ENCODE data around the gene LCLAT1. TPM values are rescaled to one million over a fixed set of nuclear protein-coding genes. Genes with fewer than 3 reads are reported as not detected.

Gene LCLAT1
- total RNA-seq, 2 donors from 2014 or later, result 30.2 to 34.2 TPM

GRCh38 chr2:30627151-30627550 is 180.1 kb downstream of the LCLAT1 start:
- H3K27me3 Mint-ChIP-seq (ENCODE audit: insufficient read depth), result no peaks in the 10 kb centered on the region
- TF ChIP-seq CTCF (conservative IDR thresholded peaks at IDR 0.05), result no peak
- no peaks in the 10 kb centered on the region for H3K36me3 ChIP-seq (ENCODE audit: control insufficient read depth, insufficient read depth, low read length)
- no peak for DNase-seq
- H3K27ac ChIP-seq (ENCODE audit: low read depth, low read length), result no peak overlapping the region
- H3K36me3 Mint-ChIP-seq (ENCODE audit: low read depth), result peaks cover 7% of the 10 kb centered on the region
- H3K4me3 ChIP-seq (ENCODE audit: low read length), result no peak overlapping the region
- no peak overlapping the region for H3K4me3 Mint-ChIP-seq
- H3K9ac ChIP-seq (ENCODE audit: extremely low read depth, low read length, poor library complexity, severe bottlenecking), result no peak overlapping the region
- no peaks in the 10 kb centered on the region for H3K27me3 ChIP-seq (ENCODE audit: control insufficient read depth, insufficient read depth, low read length, poor library complexity, severe bottlenecking)
- peaks cover 23% of the 10 kb centered on the region for H3K4me1 Mint-ChIP-seq
- H3K9me3 Mint-ChIP-seq, result no peaks in the 10 kb centered on the region
- H3K9me3 ChIP-seq (ENCODE audit: control insufficient read depth, low read length), result no peaks in the 10 kb centered on the region
- no peak overlapping the region for H3K27ac Mint-ChIP-seq
- 93 to 94% methylated on average over 5 to 8 of the region's 8 CpGs for WGBS, 2 experiments (ENCODE audit: insufficient coverage in 1 of 2, insufficient read length in 1 of 2)
- no peaks in the 10 kb centered on the region for H3K4me1 ChIP-seq (ENCODE audit: control insufficient read depth, insufficient read depth, low read length)

GRCh38 chr2:30628341-30628740 is 181.3 kb downstream of the LCLAT1 start:
- no peaks in the 10 kb centered on the region for H3K27me3 ChIP-seq (ENCODE audit: control insufficient read depth, insufficient read depth, low read length, poor library complexity, severe bottlenecking)
- no peak for DNase-seq
- WGBS, 2 experiments (ENCODE audit: insufficient coverage in 1 of 2, insufficient read length in 1 of 2), result 93 to 100% methylated on average over 2 of the region's 2 CpGs
- no peaks in the 10 kb centered on the region for H3K27me3 Mint-ChIP-seq (ENCODE audit: insufficient read depth)
- no peaks in the 10 kb centered on the region for H3K4me1 ChIP-seq (ENCODE audit: control insufficient read depth, insufficient read depth, low read length)
- H3K4me3 ChIP-seq (ENCODE audit: low read length), result no peak overlapping the region
- H3K27ac Mint-ChIP-seq, result no peak overlapping the region
- no peaks in the 10 kb centered on the region for H3K36me3 ChIP-seq (ENCODE audit: control insufficient read depth, insufficient read depth, low read length)
- no peak overlapping the region for H3K9ac ChIP-seq (ENCODE audit: extremely low read depth, low read length, poor library complexity, severe bottlenecking)
- no peak overlapping the region for H3K27ac ChIP-seq (ENCODE audit: low read depth, low read length)
- no peak for TF ChIP-seq CTCF (conservative IDR thresholded peaks at IDR 0.05)
- H3K9me3 Mint-ChIP-seq, result no peaks in the 10 kb centered on the region
- peaks cover 21% of the 10 kb centered on the region for H3K4me1 Mint-ChIP-seq
- H3K4me3 Mint-ChIP-seq, result no peak overlapping the region
- no peaks in the 10 kb centered on the region for H3K9me3 ChIP-seq (ENCODE audit: control insufficient read depth, low read length)
- H3K36me3 Mint-ChIP-seq (ENCODE audit: low read depth), result peaks cover 2% of the 10 kb centered on the region

- Histone ChIP-seq H3K9me3 (ENCODE audit: control insufficient read depth, low read length) (no peaks in the 10 kb centered on the region), H3K36me3 (ENCODE audit: control insufficient read depth, insufficient read depth, low read length) (no peaks in the 10 kb centered on the region), H3K4me3 (ENCODE audit: low read length) (no peak overlapping the region), H3K4me1 (ENCODE audit: control insufficient read depth, insufficient read depth, low read length) (no peaks in the 10 kb centered on the region), H3K27me3 (ENCODE audit: control insufficient read depth, insufficient read depth, low read length, poor library complexity, severe bottlenecking) (no peaks in the 10 kb centered on the region), H3K9ac (ENCODE audit: extremely low read depth, low read length, poor library complexity, severe bottlenecking) (no peak overlapping the region), H3K27ac (ENCODE audit: low read depth, low read length) (no peak overlapping the region)
- TF ChIP-seq CTCF (conservative IDR thresholded peaks at IDR 0.05), result no peak
- WGBS, 2 experiments (ENCODE audit: insufficient coverage in 1 of 2, insufficient read length in 1 of 2), result 81 to 93% methylated on average over 4 to 6 of the region's 6 CpGs
- Mint-ChIP-seq H3K27ac (no peak overlapping the region), H3K4me3 (no peak overlapping the region), H3K36me3 (ENCODE audit: low read depth) (peaks cover 2% of the 10 kb centered on the region), H3K4me1 (peaks cover 12% of the 10 kb centered on the region), H3K9me3 (no peaks in the 10 kb centered on the region), H3K27me3 (ENCODE audit: insufficient read depth) (no peaks in the 10 kb centered on the region)
- no peak for DNase-seq
These were observed 182.8 kb downstream of the LCLAT1 start for GRCh38 chr2:30629866-30630265.

Measured in endodermal cell (in vitro differentiated cells).